Suprapubic skin (tissue), 4 donors: Measurements from ENCODE around the gene SCYL3. TPM values are rescaled to one million over a fixed set of nuclear protein-coding genes. Genes with fewer than 3 reads are reported as not detected.

ENCODE experiments used
- DNase-seq, 2 donors: peaks; one replicate each; pipeline ENCODE4 v3.0.0-alpha.2; 2019; ENCODE audit warnings: low spot score in 2 of 2
- H3K27ac ChIP-seq: fragments of 200-600 bp; sonication (generic); one replicate; pipeline ENCODE4 v1.5.1; 2019
- H3K27me3 ChIP-seq: fragments of 200-600 bp; sonication (generic); one replicate; pipeline ENCODE4 v1.5.1; 2019
- H3K36me3 ChIP-seq: fragments of 200-600 bp; sonication (generic); one replicate; pipeline ENCODE4 v1.5.1; 2019
- H3K4me1 ChIP-seq: fragments of 200-600 bp; sonication (generic); one replicate; pipeline ENCODE4 v1.5.1; 2019
- H3K4me3 ChIP-seq: fragments of 200-600 bp; sonication (generic); one replicate; pipeline ENCODE4 v1.5.1; 2019; ENCODE audit warnings: mild to moderate bottlenecking
- H3K9me3 ChIP-seq: fragments of 200-600 bp; sonication (generic); one replicate; pipeline ENCODE4 v1.5.1; 2019
- CTCF ChIP-seq, 2 donors: fragments of 200-600 bp in 1 of 2; fragments of 450-650 bp in 1 of 2; sonication (generic) in 1 of 2; IDR thresholded peaks; one replicate each; pipeline ENCODE4 v1.5.1; 2016 to 2019; ENCODE audit warnings: antibody characterized with exemption in 2 of 2, mild to moderate bottlenecking in 1 of 2, moderate library complexity in 1 of 2
- EP300 ChIP-seq: sonication (generic); formaldehyde crosslinking; IDR thresholded peaks from one replicate; pipeline ENCODE4 v1.6.1; 2017; ENCODE audit warnings: antibody characterized with exemption
- POLR2A ChIP-seq, 2 donors: fragments of 450-650 bp; IDR thresholded peaks; one replicate each; pipeline ENCODE4 v1.6.1; 2017; ENCODE audit warnings: antibody characterized with exemption in 2 of 2, mild to moderate bottlenecking in 2 of 2, moderate library complexity in 2 of 2
- POLR2AphosphoS5 ChIP-seq, 3 donors: sonication (generic); formaldehyde crosslinking; IDR thresholded peaks; one replicate each; pipeline ENCODE4 v1.6.1; 2017; ENCODE audit warnings: antibody characterized with exemption in 3 of 3
- WGBS: methylation state at CpG from one replicate; pipeline ENCODE4 v1.1.5; 2018; 5-methylcytosine and 5-hydroxymethylcytosine counted together
- total RNA-seq, 4 donors: library from RNA; depleted of rRNA; stranded (reverse); fragments of >200 nt; gene quantifications; one replicate each; pipeline ENCODE4 v1.1.0, GENCODE V29; 2016

SCYL3 gene
- 10 to 100 TPM; 10.8 to 18.3 (median 14.6) TPM for total RNA-seq

GRCh38 chr1:169893645-169894423, at the start of gene SCYL3:
SCYL3 (minus strand) TSS chr1:169893896; CDS start chr1:169888840, 5,056 bp downstream.
- Histone ChIP-seq H3K27ac (peak within 1 kb of the TSS; percentile 96), H3K36me3 (no peaks in the 10 kb centered on the region), H3K4me3 (peak within 1 kb of the TSS; percentile 84), H3K27me3 (no peaks in the 10 kb centered on the region), H3K9me3 (no peaks in the 10 kb centered on the region), H3K4me1 (peaks cover 35% of the 10 kb centered on the region)
- TF ChIP-seq EP300 (no peak), CTCF (IDR thresholded peaks at IDR 0.05) (no peak), POLR2A (IDR thresholded peaks at IDR 0.05) (peak in 1 of 2 donors; percentile 58), POLR2AphosphoS5 (IDR thresholded peaks at IDR 0.05) (peak in 2 of 3 donors; percentile 64 to 70)
- WGBS = under 1% methylated on average over 27 of the region's 52 CpGs
- peak; percentile 97 for DNase-seq

DNA sequence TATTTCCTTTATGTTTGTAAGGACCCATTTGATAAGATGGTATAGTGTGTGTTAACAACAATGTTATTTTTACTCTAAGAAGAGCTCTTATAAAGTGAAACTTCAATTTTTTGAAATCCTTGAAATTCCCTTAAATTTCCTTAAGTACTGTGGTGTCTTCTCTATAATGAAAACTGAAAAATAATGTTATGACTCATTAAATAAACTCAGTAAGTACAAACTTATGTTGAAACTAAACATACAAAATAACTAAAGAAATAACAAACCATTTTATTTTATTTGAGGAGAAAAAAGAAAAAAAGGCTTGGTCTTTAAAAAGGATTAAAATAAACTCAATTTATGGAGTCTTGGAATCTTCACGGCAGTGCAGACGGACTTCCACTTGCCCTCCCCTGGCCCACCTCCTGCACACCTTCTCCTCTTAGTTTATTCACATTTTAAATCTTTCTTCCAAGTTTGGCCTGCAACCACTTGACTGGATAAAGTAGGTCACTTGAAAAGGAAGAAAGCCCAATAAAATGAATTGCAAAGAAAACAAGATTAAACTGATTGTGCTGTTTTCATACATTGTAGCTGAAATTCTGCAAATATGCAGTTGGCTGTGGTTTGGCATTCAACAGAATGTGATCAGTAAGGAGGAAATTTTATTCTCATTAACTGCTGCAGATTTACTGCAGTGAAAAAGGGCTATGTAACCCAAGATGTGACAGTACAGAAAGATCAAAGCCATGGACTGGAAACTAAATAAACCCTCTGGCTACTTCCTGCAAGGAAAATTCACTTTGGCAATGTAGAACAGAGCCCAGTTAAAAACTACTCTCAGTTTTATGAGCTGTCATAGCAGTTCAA, 48.5 kb upstream of the SCYL3 start:
- no peaks in the 10 kb centered on the region for H3K27me3 ChIP-seq
- 65% methylated on average over 2 of the region's 2 CpGs for WGBS
- no peak for TF ChIP-seq POLR2A (IDR thresholded peaks at IDR 0.05)
- TF ChIP-seq POLR2AphosphoS5 (IDR thresholded peaks at IDR 0.05) = no peak
- TF ChIP-seq CTCF (IDR thresholded peaks at IDR 0.05) = no peak
- no peak overlapping the region for H3K27ac ChIP-seq
- H3K4me1 ChIP-seq = no peaks in the 10 kb centered on the region
- no peak for DNase-seq
- H3K9me3 ChIP-seq = no peaks in the 10 kb centered on the region
- H3K4me3 ChIP-seq = no peak overlapping the region
- no peaks in the 10 kb centered on the region for H3K36me3 ChIP-seq

DNA sequence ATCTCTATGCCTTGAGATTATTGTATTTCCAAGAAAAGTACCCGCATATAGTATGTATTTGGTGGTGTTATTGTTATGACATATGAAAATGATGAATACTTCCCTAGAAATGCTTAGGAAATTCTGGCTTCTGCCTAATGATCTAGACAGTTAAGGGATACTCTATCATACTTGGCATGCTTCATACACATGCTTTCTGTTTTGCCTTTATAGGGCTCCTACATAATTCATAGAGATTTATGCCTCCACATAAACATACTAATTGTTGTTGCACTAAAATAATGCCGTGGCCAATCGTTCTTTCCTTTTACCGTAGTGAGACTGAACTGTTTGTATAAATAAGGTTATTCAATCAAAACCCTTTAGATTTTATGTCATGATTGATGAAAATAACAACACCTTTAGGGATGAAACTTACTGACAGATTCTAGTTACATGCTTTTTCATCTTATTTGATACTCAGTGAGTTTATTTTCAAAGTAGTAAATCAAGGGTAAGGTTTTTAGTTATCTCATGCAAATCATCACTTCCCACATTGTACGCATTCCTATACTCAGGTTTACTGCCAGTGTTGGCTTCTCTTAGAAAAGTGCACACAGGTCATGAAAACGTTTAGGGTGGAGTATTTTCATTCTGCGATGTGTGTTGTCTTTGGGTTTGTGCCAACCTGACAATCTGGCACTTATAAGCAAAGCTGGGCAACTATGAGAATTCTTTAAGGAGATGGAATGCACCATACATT, 40.5 kb upstream of the SCYL3 start:
- H3K27me3 ChIP-seq = no peaks in the 10 kb centered on the region
- H3K36me3 ChIP-seq = no peaks in the 10 kb centered on the region
- H3K9me3 ChIP-seq = no peaks in the 10 kb centered on the region
- no peak overlapping the region for H3K27ac ChIP-seq
- H3K4me3 ChIP-seq = no peak overlapping the region
- no peak for DNase-seq
- peaks cover 6% of the 10 kb centered on the region for H3K4me1 ChIP-seq
- TF ChIP-seq POLR2AphosphoS5 (IDR thresholded peaks at IDR 0.05) (no peak), CTCF (IDR thresholded peaks at IDR 0.05) (no peak), EP300 (no peak), POLR2A (IDR thresholded peaks at IDR 0.05) (no peak)
- 40% methylated on average over 7 of the region's 7 CpGs for WGBS

DNA sequence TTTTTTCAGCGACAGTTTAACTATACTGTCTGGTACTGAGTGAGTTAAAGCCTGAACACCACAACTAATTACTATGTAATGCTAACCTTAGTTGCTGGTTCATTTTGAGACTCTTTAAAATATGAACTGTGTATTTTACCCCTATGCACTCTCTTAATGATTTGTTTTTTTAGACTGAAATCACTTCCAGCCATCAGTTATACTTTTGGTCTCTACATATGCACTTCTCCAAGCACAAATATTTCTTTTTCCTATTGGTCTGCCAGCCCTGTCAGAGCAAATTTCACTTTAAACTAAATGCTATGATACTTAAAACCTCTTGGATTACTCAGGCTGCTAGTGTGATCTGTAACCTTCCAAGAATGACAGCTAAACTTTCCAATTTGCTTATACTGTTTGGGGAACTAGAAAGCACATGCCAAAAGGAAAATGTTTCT, 38.1 kb upstream of the SCYL3 start:
- Histone ChIP-seq H3K27ac (no peak overlapping the region), H3K27me3 (no peaks in the 10 kb centered on the region), H3K9me3 (no peaks in the 10 kb centered on the region), H3K4me3 (no peak overlapping the region), H3K36me3 (no peaks in the 10 kb centered on the region), H3K4me1 (peaks cover 6% of the 10 kb centered on the region)
- no peak for TF ChIP-seq EP300
- TF ChIP-seq CTCF (IDR thresholded peaks at IDR 0.05) = no peak
- TF ChIP-seq POLR2AphosphoS5 (IDR thresholded peaks at IDR 0.05) = no peak
- TF ChIP-seq POLR2A (IDR thresholded peaks at IDR 0.05) = no peak
- DNase-seq = no peak
- 90% methylated on average over 1 of the region's 1 CpG for WGBS
